ACHN (cell line): ENCODE results near the gene CELF4.
A peak's percentile ranks its signal among the peaks of the same experiment; 100 is the strongest.
"Not testable (repeated sequence)": the region's sequence is repeated elsewhere in the genome, so short reads cannot be mapped to it uniquely, and the experiment has no call there.

Experiments used
- DNase-seq: peaks from one replicate; pipeline ENCODE4 v3.0.0-alpha.2; 2015
- in situ Hi-C: cut with HindIII; loops from 2 replicates; pipeline ENCODE4 v1.10.0; 2017; ENCODE audit warnings: low sequenced_read_pairs, low pct_ligation_motif_present, low pct_unique_long_range_greater_than_20kb

The CELF4 gene

GRCh38 chr18:37486848-37487247 is 78.8 kb downstream of the CELF4 start:
- in situ Hi-C loops = loop anchor here (25.0 kb wide), 1 partner anchor 100 kb away; no protein-coding TSS in a partner anchor

GRCh38 chr18:37484983-37485834 is 80.4 kb downstream of the CELF4 start:
- in situ Hi-C loops = loop anchor here (25.0 kb wide), 1 partner anchor 98 kb away; no protein-coding TSS in a partner anchor
- DNase-seq = peak; percentile 69

More at GRCh38 chr18:37486848-37487247, 78.8 kb downstream of the CELF4 start:
- no peak for DNase-seq

- in situ Hi-C loops = loop anchor here (25.0 kb wide), 1 partner anchor 97 kb away; no protein-coding TSS in a partner anchor
- no peak for DNase-seq
Measured at GRCh38 chr18:37483984-37484819, 81.4 kb downstream of the CELF4 start.

- in situ Hi-C loops = loop anchor here (25.0 kb wide), 1 partner anchor 96 kb away; no protein-coding TSS in a partner anchor
- DNase-seq = peak; percentile 35
Measured at GRCh38 chr18:37483221-37483971, 82.2 kb downstream of the CELF4 start.

- no peak for DNase-seq
- in situ Hi-C loops = loop anchor here (25.0 kb wide), 1 partner anchor 95 kb away; no protein-coding TSS in a partner anchor
Measured at GRCh38 chr18:37482433-37482832, 83.2 kb downstream of the CELF4 start.

GRCh38 chr18:37482002-37482401 is 83.6 kb downstream of the CELF4 start:
- in situ Hi-C loops = loop anchor here (25.0 kb wide), 1 partner anchor 95 kb away; no protein-coding TSS in a partner anchor
- no peak for DNase-seq

- DNase-seq = peak; percentile 84
- in situ Hi-C loops = loop anchor here (25.0 kb wide), 1 partner anchor 94 kb away; no protein-coding TSS in a partner anchor
Measured at GRCh38 chr18:37481491-37481890, 84.1 kb downstream of the CELF4 start.

GRCh38 chr18:37481072-37481471 is 84.5 kb downstream of the CELF4 start:
- no peak for DNase-seq
- in situ Hi-C loops = loop anchor here (25.0 kb wide), 1 partner anchor 94 kb away; no protein-coding TSS in a partner anchor

GRCh38 chr18:37476611-37477295 is 88.8 kb downstream of the CELF4 start:
- in situ Hi-C loops = loop anchor here (25.0 kb wide), 1 partner anchor 89 kb away; no protein-coding TSS in a partner anchor
- DNase-seq = no peak

- in situ Hi-C loops = loop anchor here (25.0 kb wide), 1 partner anchor 89 kb away; no protein-coding TSS in a partner anchor
- DNase-seq = peak; percentile 41
Measured at GRCh38 chr18:37476182-37476581, 89.4 kb downstream of the CELF4 start.

GRCh38 chr18:37473195-37473840 is 92.3 kb downstream of the CELF4 start:
- in situ Hi-C loops = no loop called here
- DNase-seq = no peak

- in situ Hi-C loops = no loop called here
- no peak for DNase-seq
Measured at GRCh38 chr18:37471637-37472036, 94.0 kb downstream of the CELF4 start.

GRCh38 chr18:37470986-37471385 is 94.6 kb downstream of the CELF4 start:
- in situ Hi-C loops = no loop called here
- no peak for DNase-seq

- in situ Hi-C loops = no loop called here
- no peak for DNase-seq
Measured at GRCh38 chr18:37467002-37467662, 98.5 kb downstream of the CELF4 start.

GRCh38 chr18:37465958-37466357 is 99.6 kb downstream of the CELF4 start:
- DNase-seq = no peak
- in situ Hi-C loops = no loop called here

GRCh38 chr18:37464257-37464656 is 101.3 kb downstream of the CELF4 start:
- in situ Hi-C loops = no loop called here
- no peak for DNase-seq

- in situ Hi-C loops, DNase-seq: not testable (repeated sequence)
Measured at GRCh38 chr18:37461329-37461728, 104.3 kb downstream of the CELF4 start.
